ENCODE measurements around the gene CAMTA1.
A peak's percentile ranks its signal among the peaks of the same experiment; 100 is the strongest.

The CAMTA1 gene

DNA sequence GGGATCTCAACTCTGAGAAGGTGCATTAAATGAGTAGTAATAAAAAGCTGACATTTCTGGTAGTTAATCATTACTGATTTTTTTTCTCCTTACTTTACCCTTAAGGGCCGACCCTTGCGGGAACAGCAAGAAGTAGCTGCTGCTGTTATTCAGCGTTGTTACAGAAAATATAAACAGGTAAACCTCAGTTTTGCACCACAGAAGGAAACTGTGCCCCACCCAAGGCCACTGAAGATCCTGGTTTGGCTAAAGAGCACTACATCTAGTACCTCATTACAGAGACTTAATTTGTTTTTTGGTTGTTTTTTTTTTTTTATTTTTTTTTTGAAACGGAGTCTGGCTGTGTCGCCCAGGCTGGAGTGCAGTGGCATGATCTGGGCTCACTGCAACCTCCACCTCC is 962.4 kb downstream of the CAMTA1 start:
- no peak overlapping the region for H3K27ac ChIP-seq (ENCODE audit: low read length)
- peaks cover 5% of the 10 kb centered on the region for H3K4me1 ChIP-seq (ENCODE audit: insufficient read depth, low read length)
- no peak overlapping the region for H3K4me3 ChIP-seq (ENCODE audit: low read length)
- H3K9me3 ChIP-seq (ENCODE audit: insufficient read depth, low read depth, low read length): no peaks in the 10 kb centered on the region
- H3K36me3 ChIP-seq (ENCODE audit: insufficient read depth, low read depth, low read length): peaks cover 10% of the 10 kb centered on the region; the same call in 1 of the 2 replicates
- H3K27me3 ChIP-seq (ENCODE audit: insufficient read depth, low read length): no peaks in the 10 kb centered on the region
- no peak overlapping the region for H3K9ac ChIP-seq (ENCODE audit: low read depth, low read length)

DNA sequence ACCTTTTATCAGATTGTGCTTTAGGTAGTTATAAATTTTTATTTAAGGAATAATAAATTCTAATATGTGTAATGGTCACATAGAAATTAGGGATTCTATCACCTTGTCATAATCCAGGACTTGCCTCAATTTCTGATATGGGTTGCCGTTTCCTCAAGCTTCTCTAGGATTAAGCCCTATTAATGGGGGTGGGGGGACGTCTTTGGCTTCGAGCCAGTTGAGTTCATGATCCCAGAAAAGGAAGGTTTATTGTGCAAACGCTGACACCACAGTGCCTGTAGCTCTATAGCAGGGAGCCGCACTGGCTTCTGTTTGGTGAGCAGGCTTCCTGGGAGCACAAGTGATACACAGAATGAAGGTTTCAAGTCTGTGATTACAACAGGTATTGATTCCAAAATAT is 963.9 kb downstream of the CAMTA1 start:
- H3K9ac ChIP-seq (ENCODE audit: low read depth, low read length): no peak overlapping the region
- H3K27me3 ChIP-seq (ENCODE audit: insufficient read depth, low read length): no peaks in the 10 kb centered on the region
- peaks cover 8% of the 10 kb centered on the region for H3K4me1 ChIP-seq (ENCODE audit: insufficient read depth, low read length)
- no peaks in the 10 kb centered on the region for H3K9me3 ChIP-seq (ENCODE audit: insufficient read depth, low read depth, low read length)
- H3K27ac ChIP-seq (ENCODE audit: low read length): no peak overlapping the region
- no peak overlapping the region for H3K4me3 ChIP-seq (ENCODE audit: low read length)
- H3K36me3 ChIP-seq (ENCODE audit: insufficient read depth, low read depth, low read length): peaks cover 10% of the 10 kb centered on the region; the same call in 1 of the 2 replicates

DNA sequence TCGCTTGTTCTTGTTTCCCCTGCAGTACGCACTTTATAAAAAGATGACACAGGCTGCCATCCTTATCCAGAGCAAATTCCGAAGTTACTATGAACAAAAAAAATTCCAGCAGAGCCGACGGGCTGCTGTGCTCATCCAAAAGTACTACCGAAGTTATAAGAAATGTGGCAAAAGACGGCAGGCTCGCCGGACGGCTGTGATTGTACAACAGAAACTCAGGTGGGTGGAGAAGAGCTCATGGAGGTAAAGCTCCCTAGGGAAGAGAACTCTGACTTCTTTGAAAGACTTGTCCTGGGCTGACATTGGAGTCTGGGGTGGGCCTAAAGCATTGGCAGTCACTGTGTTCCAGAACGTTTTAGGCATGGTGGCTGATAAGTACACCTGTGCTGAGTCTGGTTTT is 965.9 kb downstream of the CAMTA1 start:
- H3K36me3 ChIP-seq (ENCODE audit: insufficient read depth, low read depth, low read length): peaks cover 3% of the 10 kb centered on the region; the same call in 1 of the 2 replicates
- peaks cover 12% of the 10 kb centered on the region for H3K4me1 ChIP-seq (ENCODE audit: insufficient read depth, low read length)
- no peak overlapping the region for H3K4me3 ChIP-seq (ENCODE audit: low read length)
- no peak overlapping the region for H3K27ac ChIP-seq (ENCODE audit: low read length)
- H3K27me3 ChIP-seq (ENCODE audit: insufficient read depth, low read length): no peaks in the 10 kb centered on the region
- H3K9ac ChIP-seq (ENCODE audit: low read depth, low read length): no peak overlapping the region
- no peaks in the 10 kb centered on the region for H3K9me3 ChIP-seq (ENCODE audit: insufficient read depth, low read depth, low read length)

DNA sequence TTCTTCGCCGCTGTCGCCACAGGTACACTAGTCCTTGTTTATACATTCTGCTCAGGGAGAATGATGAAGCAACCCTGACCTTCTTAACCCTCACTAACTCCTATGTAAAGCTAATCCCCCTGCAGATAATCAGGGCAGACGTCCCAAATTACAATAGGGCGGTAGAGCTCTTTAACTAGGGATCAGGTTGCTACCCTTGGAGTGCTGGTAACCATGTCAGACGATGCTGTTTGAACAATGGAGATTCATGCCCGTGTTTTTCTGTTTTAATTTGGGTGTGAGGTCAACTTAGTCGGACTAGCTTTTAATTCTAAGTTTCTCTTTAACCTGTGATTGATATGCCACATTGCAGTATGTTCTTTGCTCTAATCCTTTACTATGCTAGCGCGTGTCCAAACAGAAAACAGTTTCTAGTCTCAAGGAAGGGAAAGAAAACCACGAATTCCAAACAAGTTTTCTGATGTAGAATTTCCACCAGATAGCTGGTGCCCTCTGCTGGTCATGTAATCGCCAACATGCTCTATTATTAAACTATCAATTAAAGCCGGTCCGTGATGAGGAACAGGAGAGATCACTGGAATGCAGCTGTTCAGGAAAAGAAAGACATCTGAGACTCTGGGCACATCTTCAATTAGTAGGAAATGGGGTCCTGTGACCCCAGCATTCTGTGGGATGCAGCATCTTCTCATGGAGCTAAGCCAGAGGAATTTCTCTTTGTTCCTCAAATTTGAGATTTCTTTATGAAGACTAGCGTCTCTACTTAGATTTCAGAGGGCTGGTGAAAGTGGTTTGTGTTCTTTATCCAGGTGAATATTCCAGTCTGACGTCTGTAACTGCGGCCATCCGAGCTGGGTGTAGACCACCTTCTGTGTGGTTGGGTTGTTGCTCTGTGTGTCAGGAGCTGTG is 967.5 kb downstream of the CAMTA1 start:
- Histone ChIP-seq H3K9me3 (ENCODE audit: insufficient read depth, low read depth, low read length) (no peaks in the 10 kb centered on the region), H3K9ac (ENCODE audit: low read depth, low read length) (peak overlapping the region; percentile 63; the same call in 1 of the 2 replicates), H3K4me3 (ENCODE audit: low read length) (peak overlapping the region; percentile 70), H3K4me1 (ENCODE audit: insufficient read depth, low read length) (peaks cover 12% of the 10 kb centered on the region), H3K27ac (ENCODE audit: low read length) (no peak overlapping the region), H3K27me3 (ENCODE audit: insufficient read depth, low read length) (no peaks in the 10 kb centered on the region), H3K36me3 (ENCODE audit: insufficient read depth, low read depth, low read length) (no peaks in the 10 kb centered on the region; the same call in 1 of the 2 replicates)

DNA sequence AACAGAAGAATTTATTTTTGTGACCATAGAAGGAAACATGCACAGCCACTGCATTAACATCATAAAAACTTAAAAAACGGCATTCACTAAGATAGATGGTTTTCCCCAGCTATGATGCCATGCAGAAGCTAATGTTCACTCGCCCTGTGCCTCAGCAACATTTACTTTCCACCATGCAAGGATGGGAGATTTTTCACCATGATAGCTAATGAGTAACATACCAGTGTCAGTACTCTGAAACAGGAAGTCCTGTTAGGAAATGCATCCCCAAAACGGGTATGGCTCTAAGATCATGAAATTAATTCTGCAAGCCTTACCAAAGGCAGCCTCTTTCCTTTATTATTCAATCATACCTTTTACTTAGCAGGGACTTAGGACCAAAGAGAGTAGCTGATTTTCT is 968.4 kb downstream of the CAMTA1 start:
- no peak overlapping the region for H3K27ac ChIP-seq (ENCODE audit: low read length)
- no peaks in the 10 kb centered on the region for H3K27me3 ChIP-seq (ENCODE audit: insufficient read depth, low read length)

DNA sequence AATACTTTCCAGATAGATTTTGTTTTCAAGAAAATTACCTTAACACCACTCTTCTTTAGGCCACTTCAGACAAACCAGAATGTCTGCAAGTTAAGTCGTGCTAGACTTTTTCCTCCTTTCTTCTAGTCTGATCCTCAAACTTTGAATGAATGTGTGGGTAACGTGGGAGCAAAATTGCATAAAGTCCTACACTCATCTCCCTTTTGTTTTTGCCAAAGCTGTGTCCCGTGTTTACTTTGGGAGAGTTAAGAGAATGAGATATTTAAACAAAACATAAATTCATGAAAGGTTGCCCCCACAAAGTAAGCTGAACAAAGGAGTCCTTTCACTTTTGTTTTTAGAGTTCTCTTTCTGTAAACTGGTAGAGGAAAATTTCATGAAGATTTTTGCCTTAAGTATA is 969.0 kb downstream of the CAMTA1 start:
- H3K9ac ChIP-seq (ENCODE audit: low read depth, low read length): no peak overlapping the region
- no peak overlapping the region for H3K27ac ChIP-seq (ENCODE audit: low read length)
- H3K36me3 ChIP-seq (ENCODE audit: insufficient read depth, low read depth, low read length): no peaks in the 10 kb centered on the region
- no peaks in the 10 kb centered on the region for H3K9me3 ChIP-seq (ENCODE audit: insufficient read depth, low read depth, low read length)
- H3K4me3 ChIP-seq (ENCODE audit: low read length): no peak overlapping the region
- H3K27me3 ChIP-seq (ENCODE audit: insufficient read depth, low read length): no peaks in the 10 kb centered on the region
- peaks cover 12% of the 10 kb centered on the region for H3K4me1 ChIP-seq (ENCODE audit: insufficient read depth, low read length)

More for the DNA sequence above, 968.4 kb downstream of the CAMTA1 start:
- Histone ChIP-seq H3K9me3 (ENCODE audit: insufficient read depth, low read depth, low read length) (no peaks in the 10 kb centered on the region), H3K4me1 (ENCODE audit: insufficient read depth, low read length) (peaks cover 12% of the 10 kb centered on the region), H3K4me3 (ENCODE audit: low read length) (no peak overlapping the region), H3K36me3 (ENCODE audit: insufficient read depth, low read depth, low read length) (no peaks in the 10 kb centered on the region; the same call in 1 of the 2 replicates), H3K9ac (ENCODE audit: low read depth, low read length) (no peak overlapping the region)

DNA sequence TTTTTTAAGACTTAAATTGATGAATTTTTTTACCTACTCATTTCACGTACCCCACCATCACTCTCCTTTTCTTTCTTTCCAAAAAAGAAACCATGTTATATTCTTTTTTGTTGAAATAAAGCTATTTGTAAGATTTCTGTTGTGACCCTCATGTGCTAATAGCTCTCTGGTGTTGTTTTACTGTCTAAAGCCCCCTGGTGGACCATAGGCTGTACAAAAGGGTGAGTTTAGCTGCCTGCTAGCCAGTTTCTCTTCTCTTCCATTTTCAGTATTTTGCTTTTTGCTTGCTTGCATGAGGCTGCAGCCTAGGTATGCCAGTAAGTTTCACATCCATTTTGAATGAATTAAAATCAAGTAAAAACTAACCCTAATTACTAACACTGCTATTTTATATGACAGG is 970.2 kb downstream of the CAMTA1 start:
- no peaks in the 10 kb centered on the region for H3K27me3 ChIP-seq (ENCODE audit: insufficient read depth, low read length)
- peaks cover 12% of the 10 kb centered on the region for H3K4me1 ChIP-seq (ENCODE audit: insufficient read depth, low read length)
- no peak overlapping the region for H3K27ac ChIP-seq (ENCODE audit: low read length)
- no peaks in the 10 kb centered on the region for H3K36me3 ChIP-seq (ENCODE audit: insufficient read depth, low read depth, low read length)
- H3K4me3 ChIP-seq (ENCODE audit: low read length): no peak overlapping the region
- H3K9ac ChIP-seq (ENCODE audit: low read depth, low read length): peak overlapping the region; percentile 35; the same call in 1 of the 2 replicates
- H3K9me3 ChIP-seq (ENCODE audit: insufficient read depth, low read depth, low read length): no peaks in the 10 kb centered on the region

DNA sequence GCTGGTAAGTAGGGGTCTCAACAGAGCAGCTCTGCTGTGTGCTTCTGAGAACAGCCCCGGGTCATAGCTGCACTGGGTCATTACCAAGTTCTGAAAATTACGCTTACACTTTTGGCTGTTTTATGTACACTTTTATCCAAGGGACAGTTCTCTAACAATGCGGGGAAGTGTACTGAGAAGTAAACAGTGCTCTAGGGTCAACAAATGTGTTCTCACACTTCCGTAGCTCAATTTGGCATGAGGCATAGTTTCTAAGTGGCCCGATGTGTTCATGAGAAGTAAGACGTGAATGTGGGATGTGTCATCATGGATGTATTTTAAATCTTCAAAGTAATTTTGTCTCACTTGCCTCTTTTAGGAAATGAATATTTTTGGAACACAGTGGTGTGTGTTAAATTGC is 975.0 kb downstream of the CAMTA1 start:
- Histone ChIP-seq H3K9ac (ENCODE audit: low read depth, low read length) (no peak overlapping the region), H3K27me3 (ENCODE audit: insufficient read depth, low read length) (no peaks in the 10 kb centered on the region), H3K4me3 (ENCODE audit: low read length) (no peak overlapping the region), H3K27ac (ENCODE audit: low read length) (no peak overlapping the region), H3K36me3 (ENCODE audit: insufficient read depth, low read depth, low read length) (no peaks in the 10 kb centered on the region), H3K9me3 (ENCODE audit: insufficient read depth, low read depth, low read length) (no peaks in the 10 kb centered on the region), H3K4me1 (ENCODE audit: insufficient read depth, low read length) (peaks cover 3% of the 10 kb centered on the region; the same call in 1 of the 2 replicates)

DNA sequence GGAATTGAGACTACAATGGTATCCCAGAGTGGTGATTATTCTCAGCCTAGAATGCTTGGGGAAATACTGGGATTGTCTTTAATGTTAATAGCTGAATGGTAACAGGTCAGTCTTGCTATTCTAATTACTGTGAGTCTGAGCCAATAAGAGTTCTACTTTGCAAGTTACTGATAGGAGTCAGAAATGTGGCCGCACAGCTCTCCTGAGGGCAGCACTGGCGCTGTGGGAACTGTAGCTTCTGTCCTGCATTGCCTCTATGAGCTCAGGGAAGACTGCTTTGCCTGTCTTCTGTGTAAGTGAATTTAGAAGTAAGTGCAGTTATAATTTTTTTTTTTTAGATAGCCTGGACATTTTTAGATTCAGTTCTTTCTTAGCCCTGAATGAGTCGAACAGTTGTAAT is 975.8 kb downstream of the CAMTA1 start:
- Histone ChIP-seq H3K4me3 (ENCODE audit: low read length) (no peak overlapping the region), H3K4me1 (ENCODE audit: insufficient read depth, low read length) (no peaks in the 10 kb centered on the region), H3K9ac (ENCODE audit: low read depth, low read length) (no peak overlapping the region), H3K27me3 (ENCODE audit: insufficient read depth, low read length) (no peaks in the 10 kb centered on the region), H3K27ac (ENCODE audit: low read length) (no peak overlapping the region), H3K36me3 (ENCODE audit: insufficient read depth, low read depth, low read length) (no peaks in the 10 kb centered on the region), H3K9me3 (ENCODE audit: insufficient read depth, low read depth, low read length) (no peaks in the 10 kb centered on the region)

DNA sequence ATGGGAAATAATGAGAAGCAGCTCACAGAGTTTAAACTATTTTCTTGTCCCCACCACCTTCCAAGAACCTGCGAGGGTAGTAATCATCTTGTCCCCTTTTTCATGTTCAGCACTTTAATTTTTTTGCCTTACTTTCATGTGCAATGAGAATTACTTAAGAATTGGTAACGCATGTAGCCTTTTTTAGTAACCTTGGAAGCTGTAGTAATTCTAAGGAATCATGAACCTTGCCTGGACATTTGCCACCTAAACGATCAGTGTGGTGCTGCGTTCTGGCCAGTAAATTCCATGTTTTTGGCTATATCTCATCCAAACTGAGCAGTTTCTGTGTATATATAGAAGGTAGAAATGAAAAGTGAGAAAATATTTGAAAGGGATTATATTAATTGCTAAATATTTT is 981.9 kb downstream of the CAMTA1 start:
- no peaks in the 10 kb centered on the region for H3K27me3 ChIP-seq (ENCODE audit: insufficient read depth, low read length)
- no peaks in the 10 kb centered on the region for H3K9me3 ChIP-seq (ENCODE audit: insufficient read depth, low read depth, low read length)
- H3K9ac ChIP-seq (ENCODE audit: low read depth, low read length): no peak overlapping the region
- no peak overlapping the region for H3K4me3 ChIP-seq (ENCODE audit: low read length)
- H3K27ac ChIP-seq (ENCODE audit: low read length): no peak overlapping the region
- no peaks in the 10 kb centered on the region for H3K36me3 ChIP-seq (ENCODE audit: insufficient read depth, low read depth, low read length)
- peaks cover 3% of the 10 kb centered on the region; the same call in 1 of the 2 replicates for H3K4me1 ChIP-seq (ENCODE audit: insufficient read depth, low read length)

DNA sequence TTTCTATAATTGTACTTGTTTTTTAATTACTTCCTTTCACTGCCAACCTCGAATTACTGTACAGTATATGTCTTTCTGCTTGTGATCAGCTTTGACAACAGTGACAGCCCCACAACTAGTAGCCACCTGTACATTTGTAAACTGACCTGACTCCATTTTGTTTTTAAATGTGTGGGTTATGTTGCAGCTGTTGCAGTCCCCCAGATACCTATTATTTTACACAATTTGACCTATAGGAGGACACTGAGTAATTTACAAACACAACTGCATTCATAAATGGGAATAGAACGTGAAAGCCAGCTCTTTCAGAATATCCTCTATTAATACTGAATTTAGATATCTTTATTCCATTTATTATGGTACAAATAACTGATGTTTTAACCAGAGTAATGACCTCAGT is 983.3 kb downstream of the CAMTA1 start:
- H3K27ac ChIP-seq (ENCODE audit: low read length): no peak overlapping the region
- H3K36me3 ChIP-seq (ENCODE audit: insufficient read depth, low read depth, low read length): peaks cover 9% of the 10 kb centered on the region
- peaks cover 4% of the 10 kb centered on the region; the same call in 1 of the 2 replicates for H3K4me1 ChIP-seq (ENCODE audit: insufficient read depth, low read length)
- no peaks in the 10 kb centered on the region for H3K27me3 ChIP-seq (ENCODE audit: insufficient read depth, low read length)
- no peak overlapping the region for H3K4me3 ChIP-seq (ENCODE audit: low read length)
- H3K9me3 ChIP-seq (ENCODE audit: insufficient read depth, low read depth, low read length): no peaks in the 10 kb centered on the region
- no peak overlapping the region for H3K9ac ChIP-seq (ENCODE audit: low read depth, low read length)
